SK-N-SH treated with all-trans-retinoic acid at 6 μM for 48 hours (cell line): ENCODE data around the gene NPEPL1.

Experiments
- ARNTL ChIP-seq: fragments of 450-650 bp; formaldehyde crosslinking; IDR thresholded peaks from 2 replicates; pipeline ENCODE4 v1.5.0; 2020; ENCODE audit warnings: low read depth, mild to moderate bottlenecking, moderate library complexity, borderline replicate concordance
- CREB5 ChIP-seq: fragments of 250-450 bp; sonication (Bioruptor Pico); IDR thresholded peaks from 2 replicates; pipeline ENCODE4 v1.5.1; 2020; ENCODE audit warnings: low read depth, mild to moderate bottlenecking, moderate library complexity
- CSRNP3 ChIP-seq: fragments of 250-450 bp; sonication (Bioruptor Pico); IDR thresholded peaks from 2 replicates; pipeline ENCODE4 v1.5.1; 2021; ENCODE audit warnings: mild to moderate bottlenecking, moderate library complexity
- OSR1 ChIP-seq: fragments of 250-450 bp; sonication (Bioruptor Pico); IDR thresholded peaks from 2 replicates; pipeline ENCODE4 v1.8.0; 2022; ENCODE audit warnings: moderate library complexity, mild to moderate bottlenecking, inconsistent platforms
- TCF4 ChIP-seq: fragments of 250-450 bp; sonication (Bioruptor Pico); IDR thresholded peaks from 2 replicates; pipeline ENCODE4 v1.8.0; 2021; ENCODE audit warnings: mild to moderate bottlenecking, moderate library complexity, borderline replicate concordance
- ZC3H10 ChIP-seq: fragments of 250-450 bp; sonication (Bioruptor Pico); IDR thresholded peaks from 2 replicates; pipeline ENCODE4 v1.5.1; 2021; ENCODE audit warnings: mild to moderate bottlenecking, moderate library complexity
- ZFP3 ChIP-seq: fragments of 250-450 bp; sonication (Bioruptor Pico); IDR thresholded peaks from 2 replicates; pipeline ENCODE4 v1.5.0; 2020; ENCODE audit warnings: mild to moderate bottlenecking, moderate library complexity
- ZFP30 ChIP-seq: fragments of 450-650 bp; formaldehyde crosslinking; IDR thresholded peaks from 2 replicates; pipeline ENCODE4 v1.5.0; 2022; ENCODE audit warnings: mild to moderate bottlenecking, moderate library complexity

DNA sequence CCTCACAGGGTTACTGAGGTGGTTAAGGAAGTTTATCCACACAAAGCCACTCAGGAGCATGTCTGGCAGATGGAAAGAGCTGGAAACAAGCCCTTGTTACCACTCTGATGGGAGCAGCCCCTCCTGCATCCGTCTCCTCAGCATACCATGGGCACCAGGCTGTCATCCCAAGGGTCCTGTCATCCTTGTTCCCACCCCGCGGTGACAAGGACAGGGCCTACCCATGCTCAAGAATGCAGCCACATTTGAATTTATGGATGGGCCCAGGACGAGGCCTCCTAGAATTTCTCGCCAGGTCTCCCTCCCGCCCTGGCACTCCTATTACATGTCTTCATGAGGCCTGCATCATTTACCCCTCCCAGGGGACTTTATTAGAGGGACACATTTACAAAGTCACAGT is 60.0 kb downstream of the NPEPL1 start:
- no peak for TF ChIP-seq OSR1 (CRISPR knock-in tag)
- no peak for TF ChIP-seq ZFP30 (CRISPR knock-in tag)
- no peak for TF ChIP-seq ARNTL (CRISPR knock-in tag)
- TF ChIP-seq ZFP3 = no peak
- TF ChIP-seq CREB5 = no peak
- TF ChIP-seq CSRNP3 = no peak
- TF ChIP-seq TCF4 (CRISPR knock-in tag) = no peak
- no peak for TF ChIP-seq ZC3H10 (CRISPR knock-in tag)
